A549 (cell line): ENCODE results near the gene GLIPR1. TPM values are rescaled to one million over a fixed set of nuclear protein-coding genes. Genes with fewer than 3 reads are reported as not detected.

ENCODE experiments used
- ATAC-seq, 2 experiments: fragments of 200-7000 bp in 1 of 2; fragments of >200 bp in 1 of 2; cut with Nextera tagmentation in 1 of 2; cut with Tn5 transposase in 1 of 2; 3 replicates each; pipeline versions ENCODE4 v1.8.0 to v1.9.1; 2018 to 2020; ENCODE audit warnings: mild to moderate bottlenecking in 1 of 2, moderate library complexity in 1 of 2
- CTCF ChIA-PET: fragments of 300-600 bp; sonication (Branson Sonifier 250); formaldehyde crosslinking; extraction: SDS; loops from one replicate; lab custom pipeline; 2021; ENCODE audit warnings: antibody characterized with exemption, inconsistent platforms; lab: Yijun Ruan, JAX
- POLR2A ChIA-PET: fragments of 350-600 bp; formaldehyde crosslinking; extraction: SDS; loops from one replicate; lab custom pipeline; 2021; ENCODE audit warnings: antibody characterized with exemption, inconsistent platforms; lab: Yijun Ruan, JAX
- DNase-seq, 2 experiments: peaks; one replicate each; pipeline versions ENCODE4 v3.0.0 to v3.0.0-alpha.2; 2011 to 2016; ENCODE audit warnings: low read depth in 1 of 2, low spot score in 1 of 2
- FAIRE-seq: peaks from 2 replicates; lab custom pipeline; 2011; peaks lifted over from hg19 to GRCh38; lab: Jason Lieb, UNC
- H3K27ac ChIP-seq, 2 experiments: fragments of >200 bp; sonication (Bioruptor Twin); formaldehyde crosslinking; 3 replicates each; pipeline ENCODE4 v1.5.1; 2016 to 2017
- H3K4me1 ChIP-seq: fragments of >200 bp; sonication (Bioruptor Twin); formaldehyde crosslinking; 3 replicates; pipeline ENCODE4 v1.6.1; 2016
- H3K4me2 ChIP-seq: fragments of >200 bp; sonication (Bioruptor Twin); formaldehyde crosslinking; 3 replicates; pipeline ENCODE4 v1.6.1; 2016
- H3K4me3 ChIP-seq: fragments of >200 bp; sonication (Bioruptor Twin); formaldehyde crosslinking; 3 replicates; pipeline ENCODE4 v1.5.1; 2016
- H3K9me3 ChIP-seq: fragments of >200 bp; sonication (Bioruptor Twin); formaldehyde crosslinking; 3 replicates; pipeline ENCODE4 v1.6.1; 2016
- CEBPB ChIP-seq, 2 experiments: fragments of >200 bp in 1 of 2; sonication (Bioruptor Twin) in 1 of 2; formaldehyde crosslinking in 1 of 2; IDR thresholded peaks; 2 replicates each; pipeline ENCODE4 v1.6.1; 2012 to 2016
- EHF ChIP-seq: fragments of 250-450 bp; sonication (Bioruptor Pico); IDR thresholded peaks from 2 replicates; pipeline ENCODE4 v1.5.0; 2020; ENCODE audit warnings: mild to moderate bottlenecking
- FOSL2 ChIP-seq, 2 experiments: fragments of 450-650 bp in 1 of 2; fragments of >200 bp in 1 of 2; sonication (Bioruptor Twin) in 1 of 2; formaldehyde crosslinking; IDR thresholded peaks; 2 replicates each; pipeline versions ENCODE4 v1.5.0 to v1.6.1; 2016 to 2020; ENCODE audit warnings: mild to moderate bottlenecking in 1 of 2, moderate library complexity in 1 of 2
- FOXS1 ChIP-seq: fragments of 250-450 bp; sonication (Bioruptor Pico); IDR thresholded peaks from 2 replicates; pipeline ENCODE4 v1.5.0; 2020; ENCODE audit warnings: mild to moderate bottlenecking, moderate library complexity
- GATA3 ChIP-seq: IDR thresholded peaks from 2 replicates; pipeline ENCODE4 v1.6.1; 2012; ENCODE audit warnings: borderline replicate concordance
- HDAC2 ChIP-seq: fragments of 200-600 bp; sonication (generic); IDR thresholded peaks from 2 replicates; pipeline ENCODE4 v1.6.1; 2016
- HOXB13 ChIP-seq: fragments of 250-450 bp; sonication (Bioruptor Pico); IDR thresholded peaks from 2 replicates; pipeline ENCODE4 v1.5.0; 2020; ENCODE audit warnings: low read depth, mild to moderate bottlenecking, moderate library complexity
- HOXB5 ChIP-seq: fragments of 250-450 bp; sonication (Bioruptor Pico); IDR thresholded peaks from 2 replicates; pipeline ENCODE4 v1.5.0; 2020; ENCODE audit warnings: mild to moderate bottlenecking, moderate library complexity
- JUN ChIP-seq, 2 experiments: fragments of >200 bp; sonication (Bioruptor Twin); formaldehyde crosslinking; IDR thresholded peaks; 2 replicates in 1 of 2; 3 replicates in 1 of 2; pipeline ENCODE4 v1.6.1; 2016 to 2017
- JUNB ChIP-seq: fragments of >200 bp; sonication (Bioruptor Twin); formaldehyde crosslinking; IDR thresholded peaks from 2 replicates; pipeline ENCODE4 v1.6.1; 2016
- MAFK ChIP-seq: fragments of 450-650 bp; IDR thresholded peaks from 2 replicates; pipeline ENCODE4 v1.6.1; 2014; ENCODE audit not compliant: partially characterized antibody
- MAZ ChIP-seq: fragments of 150-350 bp; IDR thresholded peaks from 2 replicates; pipeline ENCODE4 v1.6.1; 2014; ENCODE audit warnings: antibody characterized with exemption, low read depth, low read length, borderline replicate concordance
- MYC ChIP-seq: IDR thresholded peaks from 2 replicates; pipeline ENCODE4 v1.6.1; 2012; ENCODE audit warnings: mild to moderate bottlenecking, inconsistent platforms, low read length, improper control_type of control experiment, borderline replicate concordance
- NPAS2 ChIP-seq: fragments of 250-450 bp; sonication (Bioruptor Pico); IDR thresholded peaks from 2 replicates; pipeline ENCODE4 v1.8.0; 2022; ENCODE audit warnings: mild to moderate bottlenecking, moderate library complexity, borderline replicate concordance
- POLR2AphosphoS2 ChIP-seq: conservative IDR thresholded peaks from 2 replicates; pipeline ENCODE4 v1.6.1; 2012; ENCODE audit warnings: low read length, improper control_type of control experiment, inconsistent platforms
- RCOR1 ChIP-seq: fragments of 150-350 bp; IDR thresholded peaks from 2 replicates; pipeline ENCODE4 v1.6.1; 2014; ENCODE audit warnings: antibody characterized with exemption, low read length, low read depth
- SMC3 ChIP-seq: fragments of >200 bp; sonication (Bioruptor Twin); formaldehyde crosslinking; IDR thresholded peaks from 3 replicates; pipeline ENCODE4 v1.6.1; 2018; ENCODE audit warnings: inconsistent platforms
- TP53 ChIP-seq: fragments of 250-450 bp; sonication (Bioruptor Pico); IDR thresholded peaks from 2 replicates; pipeline ENCODE4 v1.5.0; 2021; ENCODE audit warnings: mild to moderate bottlenecking, moderate library complexity
- ZC3H11A ChIP-seq: fragments of 450-650 bp; IDR thresholded peaks from 2 replicates; pipeline ENCODE4 v1.6.1; 2014; ENCODE audit warnings: antibody characterized with exemption, mild to moderate bottlenecking
- ZFP36 ChIP-seq: fragments of 450-650 bp; IDR thresholded peaks from 2 replicates; pipeline ENCODE4 v1.6.1; 2014; ENCODE audit warnings: borderline replicate concordance; ENCODE audit not compliant: partially characterized antibody
- WGBS: methylation state at CpG from one replicate; pipeline ENCODE4 v1.1.6; 2017; ENCODE audit errors: missing lambda C conversion rate; 5-methylcytosine and 5-hydroxymethylcytosine counted together
- polyA plus RNA-seq, 4 experiments: library from polyadenylated mRNA; depleted of rRNA in 3 of 4; stranded (reverse); fragments of >200 nt; fragmentation: RNase III in 1 of 4; extraction: RNeasy Plus Mini Kit Qiagen cat#74134 plus additional on column Dnase treatment in 1 of 4; gene quantifications; 2 replicates in 3 of 4; 3 replicates in 1 of 4; pipeline ENCODE4 v1.2.3, GENCODE V29; 2011 to 2017
- TF ChIP-seq, protein P1 (sequence below): IDR thresholded peaks from 2 replicates; pipeline ENCODE4 v1.6.1; 2012
- TF ChIP-seq, protein P2 (sequence below): fragments of 150-350 bp; IDR thresholded peaks from 2 replicates; pipeline ENCODE4 v1.6.1; 2014; ENCODE audit warnings: low read depth, mild to moderate bottlenecking, low read length
- TF ChIP-seq, protein P3 (sequence below): IDR thresholded peaks from 2 replicates; pipeline ENCODE4 v1.6.1; 2012; ENCODE audit warnings: low read depth, borderline replicate concordance

Gene GLIPR1
- polyA plus RNA-seq, 2 of the 4 experiments (the other 2 are of a cell fraction), result 42.2 to 44.5 TPM

DNA sequence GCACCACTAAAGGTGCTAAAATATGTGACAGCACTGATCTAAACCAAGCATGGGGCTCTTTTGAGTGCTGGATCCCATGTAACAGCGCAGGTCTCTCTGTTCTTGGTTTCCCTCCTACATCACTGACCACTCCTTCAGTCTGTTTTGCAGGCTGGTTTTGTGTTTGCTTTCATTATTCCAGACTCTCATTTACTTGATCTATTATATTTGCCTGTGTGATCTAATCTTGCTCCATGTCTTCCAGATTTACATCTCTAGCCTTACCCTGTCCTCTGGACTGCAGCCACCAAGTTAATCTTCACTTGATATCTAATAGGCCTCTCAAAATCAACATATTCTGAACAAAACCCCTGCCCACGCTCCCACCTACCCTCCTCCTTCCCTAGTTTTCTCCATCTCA is 8.6 kb downstream of the GLIPR1 start:
- H3K9me3 ChIP-seq, result no peaks in the 10 kb centered on the region
- POLR2A ChIA-PET, result no interaction called here
- peaks cover 18% of the 10 kb centered on the region for H3K4me1 ChIP-seq
- peak overlapping the region in 1 of 2 experiments; percentile 22; a peak in 2 of 6 replicates for H3K27ac ChIP-seq
- 0 out of 3 replicates have a peak overlapping the region, but pooled peaks have one; percentile 11 for H3K4me2 ChIP-seq
- WGBS, result 94% methylated on average over 2 of the region's 2 CpGs
- FAIRE-seq (no peak), DNase-seq (no peak), ATAC-seq (peak in 1 of 2 experiments; percentile 10; a peak in 2 of 6 replicates)
- H3K4me3 ChIP-seq, result no peak overlapping the region
- TF ChIP-seq ZFP36 (no peak), FOXS1 (CRISPR knock-in tag) (no peak), HDAC2 (no peak), JUN (IDR thresholded peaks at IDR 0.05) (no peak), FOSL2 (IDR thresholded peaks at IDR 0.05) (no peak), FOSL2 (CRISPR knock-in tag; IDR thresholded peaks at IDR 0.05) (no peak), MAFK (no peak), GATA3 (no peak)
- TF ChIP-seq, protein P1, sequence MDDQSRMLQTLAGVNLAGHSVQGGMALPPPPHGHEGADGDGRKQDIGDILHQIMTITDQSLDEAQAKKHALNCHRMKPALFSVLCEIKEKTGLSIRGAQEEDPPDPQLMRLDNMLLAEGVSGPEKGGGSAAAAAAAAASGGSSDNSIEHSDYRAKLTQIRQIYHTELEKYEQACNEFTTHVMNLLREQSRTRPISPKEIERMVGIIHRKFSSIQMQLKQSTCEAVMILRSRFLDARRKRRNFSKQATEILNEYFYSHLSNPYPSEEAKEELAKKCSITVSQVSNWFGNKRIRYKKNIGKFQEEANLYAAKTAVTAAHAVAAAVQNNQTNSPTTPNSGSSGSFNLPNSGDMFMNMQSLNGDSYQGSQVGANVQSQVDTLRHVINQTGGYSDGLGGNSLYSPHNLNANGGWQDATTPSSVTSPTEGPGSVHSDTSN, result no peak
- TF ChIP-seq, protein P2, sequence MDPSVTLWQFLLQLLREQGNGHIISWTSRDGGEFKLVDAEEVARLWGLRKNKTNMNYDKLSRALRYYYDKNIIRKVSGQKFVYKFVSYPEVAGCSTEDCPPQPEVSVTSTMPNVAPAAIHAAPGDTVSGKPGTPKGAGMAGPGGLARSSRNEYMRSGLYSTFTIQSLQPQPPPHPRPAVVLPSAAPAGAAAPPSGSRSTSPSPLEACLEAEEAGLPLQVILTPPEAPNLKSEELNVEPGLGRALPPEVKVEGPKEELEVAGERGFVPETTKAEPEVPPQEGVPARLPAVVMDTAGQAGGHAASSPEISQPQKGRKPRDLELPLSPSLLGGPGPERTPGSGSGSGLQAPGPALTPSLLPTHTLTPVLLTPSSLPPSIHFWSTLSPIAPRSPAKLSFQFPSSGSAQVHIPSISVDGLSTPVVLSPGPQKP, result no peak
- TF ChIP-seq, all 56 proteins: peak for 0
- CTCF ChIA-PET, result interaction anchor here (2.2 to 6.8 kb wide), 2 partner anchors 8 to 98 kb away, joined by 8 to 46 read pairs; partner anchors contain the start of gene GLIPR1L2

DNA sequence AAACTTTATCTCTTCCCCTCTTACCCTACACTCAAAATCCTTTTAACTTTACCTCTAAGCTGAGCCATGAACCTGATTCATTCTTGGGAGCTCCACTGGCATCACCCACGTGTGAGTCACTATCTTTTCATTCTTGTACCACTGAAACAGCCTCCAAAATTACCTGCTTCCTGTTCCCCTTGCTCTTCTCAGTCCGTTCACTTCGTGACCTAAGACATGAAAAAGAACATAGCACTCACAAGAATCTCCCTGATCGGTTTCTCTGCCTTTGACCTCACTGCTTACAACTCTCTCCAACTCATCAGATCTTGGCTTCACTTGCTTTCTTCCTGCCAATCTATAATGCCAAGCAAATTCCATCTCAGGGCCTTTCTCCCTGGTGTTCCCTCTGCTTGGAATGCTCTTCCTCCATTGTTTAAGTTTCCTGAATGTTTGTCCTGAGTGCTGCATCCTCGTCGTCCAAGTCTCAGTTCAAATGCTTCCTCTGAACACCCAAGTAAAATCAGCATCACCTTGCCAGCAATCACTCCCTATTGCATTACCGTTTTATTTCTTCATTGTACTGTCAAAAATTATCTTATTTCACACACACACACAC is 9.2 kb downstream of the GLIPR1 start:
- H3K4me1 ChIP-seq, result peaks cover 14% of the 10 kb centered on the region
- no peak overlapping the region for H3K4me3 ChIP-seq
- DNase-seq, result no peak
- H3K4me2 ChIP-seq, result 0 out of 3 replicates have a peak overlapping the region, but pooled peaks have one; percentile 11
- ATAC-seq, result peak in 1 of 2 experiments; percentile 25; a peak in 3 of 6 replicates
- WGBS, result 65% methylated on average over 7 of the region's 7 CpGs
- H3K27ac ChIP-seq, result peak overlapping the region in 1 of 2 experiments; percentile 22; a peak in 3 of 6 replicates
- CTCF ChIA-PET, result interaction anchor here (6.8 kb wide), 1 partner anchor 99 kb away, joined by 46 read pairs; the partner anchor contains the start of gene GLIPR1L2
- no peak for FAIRE-seq
- POLR2A ChIA-PET, result no interaction called here
- H3K9me3 ChIP-seq, result no peaks in the 10 kb centered on the region
- TF ChIP-seq JUNB (no peak), EHF (no peak), POLR2AphosphoS2 (no peak), HOXB13 (CRISPR knock-in tag) (no peak)
- TF ChIP-seq, protein P3, sequence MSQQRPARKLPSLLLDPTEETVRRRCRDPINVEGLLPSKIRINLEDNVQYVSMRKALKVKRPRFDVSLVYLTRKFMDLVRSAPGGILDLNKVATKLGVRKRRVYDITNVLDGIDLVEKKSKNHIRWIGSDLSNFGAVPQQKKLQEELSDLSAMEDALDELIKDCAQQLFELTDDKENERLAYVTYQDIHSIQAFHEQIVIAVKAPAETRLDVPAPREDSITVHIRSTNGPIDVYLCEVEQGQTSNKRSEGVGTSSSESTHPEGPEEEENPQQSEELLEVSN, result no peak
- TF ChIP-seq, all 56 proteins: peak for 0

DNA sequence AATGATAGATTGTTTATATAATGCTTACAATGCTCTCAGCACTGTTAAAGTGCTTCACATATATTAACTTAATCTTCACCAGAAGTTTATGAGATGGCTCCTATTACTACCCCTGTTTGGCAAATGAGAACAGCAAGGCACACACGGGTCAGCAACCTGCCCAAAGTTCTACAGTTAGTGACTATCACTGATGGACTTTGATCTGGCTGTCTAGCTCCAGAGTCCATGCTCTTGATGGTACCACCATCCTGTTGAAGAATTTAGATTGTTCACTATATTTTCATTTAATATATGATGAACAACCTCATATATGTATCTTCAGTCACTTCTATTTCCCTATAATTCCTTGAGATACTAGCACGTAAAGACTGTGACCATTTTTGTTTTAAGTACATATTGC is 10.6 kb downstream of the GLIPR1 start:
- Histone ChIP-seq H3K9me3 (no peaks in the 10 kb centered on the region), H3K4me1 (peaks cover 10% of the 10 kb centered on the region), H3K4me3 (no peak overlapping the region), H3K27ac (no peak overlapping the region), H3K4me2 (no peak overlapping the region)
- DNase-seq, result no peak
- CTCF ChIA-PET, result no interaction called here
- 85% methylated on average over 2 of the region's 2 CpGs for WGBS
- TF ChIP-seq FOXS1 (CRISPR knock-in tag) (no peak), FOSL2 (IDR thresholded peaks at IDR 0.05) (no peak), FOSL2 (CRISPR knock-in tag; IDR thresholded peaks at IDR 0.05) (no peak), CEBPB (IDR thresholded peaks at IDR 0.05) (no peak), MYC (no peak), NPAS2 (CRISPR knock-in tag) (no peak), ZC3H11A (no peak), RCOR1 (no peak), SMC3 (no peak), HOXB5 (CRISPR knock-in tag) (no peak), MAZ (no peak), ZFP36 (no peak), TP53 (no peak)
- TF ChIP-seq, protein P3, result no peak
- TF ChIP-seq, protein P1, result no peak
- ATAC-seq, result no peak
- no peak for FAIRE-seq
- POLR2A ChIA-PET, result no interaction called here
